GM18873 (cell line): ENCODE results near the gene POLR2C.
"Not testable (repeated sequence)": the region's sequence is repeated elsewhere in the genome, so short reads cannot be mapped to it uniquely, and the experiment has no call there.

Experiments
- ATAC-seq: cut with Tn5 transposase; IDR thresholded peaks from one replicate; pipeline ENCODE4 v1.9.1; 2021; ENCODE audit warnings: mild to moderate bottlenecking, moderate library complexity, moderate number of reproducible peaks; ENCODE audit not compliant: unreplicated experiment, low FRiP score

The POLR2C gene

GRCh38 chr16:57478396-57479204 lies 16.1 kb downstream of the POLR2C start:
- no peak for ATAC-seq

- no peak for ATAC-seq
These were observed 16.9 kb downstream of the POLR2C start for GRCh38 chr16:57479205-57479975.

DNA sequence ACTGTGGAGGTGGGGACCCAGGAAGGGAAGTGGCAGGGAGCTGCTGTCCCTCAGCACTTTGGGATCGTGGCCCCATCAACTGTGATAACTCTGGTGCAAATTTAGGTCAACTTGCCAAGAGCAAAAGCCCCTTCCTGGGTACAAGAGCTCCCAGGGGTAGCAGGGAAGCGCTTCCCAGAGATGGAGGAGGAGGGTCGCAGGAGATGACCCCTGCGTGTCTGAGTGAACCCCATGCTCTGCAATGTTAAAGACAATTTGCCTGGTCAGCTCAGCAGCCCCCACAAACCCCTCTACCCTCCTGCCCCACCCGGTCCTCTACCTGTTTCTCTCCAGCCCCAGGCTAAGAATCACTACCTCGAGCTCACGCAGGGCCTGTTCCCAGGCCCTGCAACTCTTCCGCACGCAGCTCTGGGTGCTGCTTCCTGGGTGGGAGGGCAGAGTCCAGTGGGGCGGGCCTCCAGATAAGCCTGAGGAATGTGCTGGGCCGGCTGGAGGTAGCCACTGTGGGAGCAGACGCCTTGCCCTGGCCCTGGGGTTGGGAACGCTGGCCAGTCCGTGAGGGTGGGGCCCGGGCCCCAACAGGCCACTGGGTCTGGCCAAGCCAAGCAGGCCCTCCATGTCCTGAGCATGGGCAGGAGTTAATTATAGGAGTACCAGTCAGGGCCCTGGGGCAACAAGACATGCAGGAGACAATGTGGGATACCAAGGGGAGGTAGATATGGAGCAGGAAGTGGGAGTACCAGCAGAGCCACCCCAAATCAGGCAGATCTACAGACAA lies 17.7 kb downstream of the POLR2C start:
- no peak for ATAC-seq

DNA sequence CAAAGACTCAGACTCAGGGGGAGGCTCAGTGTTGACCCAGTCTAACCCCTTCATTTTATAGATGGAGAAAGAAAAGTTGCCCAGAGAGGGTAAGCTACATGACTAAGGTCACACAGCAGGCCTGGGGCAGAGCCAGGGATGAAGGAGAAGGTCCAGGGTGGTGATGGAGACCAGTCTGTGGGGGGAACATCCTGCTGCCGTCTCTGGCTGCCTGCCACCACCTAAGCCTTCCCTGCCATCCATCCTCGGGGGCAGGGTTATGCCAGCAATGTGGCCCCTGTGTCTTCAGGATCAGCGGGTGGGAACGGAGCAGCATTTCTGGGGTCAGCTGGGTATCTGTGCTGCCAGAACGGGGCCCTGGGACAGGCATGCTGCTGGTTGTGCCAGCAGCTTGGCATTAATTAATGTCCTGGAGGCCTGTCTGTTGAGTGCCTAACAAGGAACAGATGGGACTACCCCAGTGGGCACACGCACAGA lies 18.3 kb downstream of the POLR2C start:
- ATAC-seq, result no peak

DNA sequence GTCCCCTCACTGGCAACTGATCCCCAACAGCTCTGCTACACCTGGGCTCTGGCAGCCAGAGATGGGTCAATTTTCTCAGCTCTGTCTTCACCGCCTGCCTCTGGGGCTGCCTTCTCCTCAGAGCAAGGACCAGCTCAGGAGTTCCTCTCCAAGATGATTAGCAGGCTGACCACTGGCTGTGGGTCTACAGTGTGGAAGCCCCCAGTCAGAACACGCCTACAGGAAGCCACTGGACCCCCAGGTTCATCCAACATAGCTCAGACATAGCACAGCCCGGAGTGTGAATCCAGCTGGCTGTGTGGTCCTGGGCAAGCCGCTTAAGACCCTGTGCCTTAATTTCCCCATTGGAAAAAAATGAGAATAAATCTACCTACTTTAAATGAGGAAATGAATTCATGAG lies 18.9 kb downstream of the POLR2C start:
- no peak for ATAC-seq

- no peak for ATAC-seq
These were observed 20.5 kb downstream of the POLR2C start for GRCh38 chr16:57482845-57483545.

GRCh38 chr16:57483725-57484514 lies 21.4 kb downstream of the POLR2C start:
- ATAC-seq, result no peak

DNA sequence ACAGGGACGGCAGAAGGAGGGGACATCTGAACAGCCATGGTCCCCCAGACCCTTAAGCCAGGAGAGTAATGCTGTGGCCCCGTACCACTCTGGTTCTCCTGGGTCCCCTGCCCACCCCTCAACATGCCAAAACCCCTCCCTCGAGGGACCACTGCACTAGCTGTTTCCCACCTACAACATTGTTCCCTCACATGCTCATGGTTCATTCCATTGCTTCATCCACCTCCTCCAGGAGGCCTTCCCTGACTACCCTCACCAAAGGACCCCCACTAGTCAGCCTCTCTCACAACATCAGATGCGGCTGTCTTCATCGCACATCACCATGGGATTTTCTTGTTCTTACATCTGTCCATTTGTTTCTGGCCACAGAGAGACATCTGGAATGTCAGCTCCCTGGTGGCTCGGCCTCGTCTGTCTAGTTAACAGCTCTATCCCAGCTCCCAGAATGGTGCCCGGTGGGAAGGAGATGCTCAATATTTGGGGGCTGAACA lies 22.1 kb downstream of the POLR2C start:
- ATAC-seq, result no peak

DNA sequence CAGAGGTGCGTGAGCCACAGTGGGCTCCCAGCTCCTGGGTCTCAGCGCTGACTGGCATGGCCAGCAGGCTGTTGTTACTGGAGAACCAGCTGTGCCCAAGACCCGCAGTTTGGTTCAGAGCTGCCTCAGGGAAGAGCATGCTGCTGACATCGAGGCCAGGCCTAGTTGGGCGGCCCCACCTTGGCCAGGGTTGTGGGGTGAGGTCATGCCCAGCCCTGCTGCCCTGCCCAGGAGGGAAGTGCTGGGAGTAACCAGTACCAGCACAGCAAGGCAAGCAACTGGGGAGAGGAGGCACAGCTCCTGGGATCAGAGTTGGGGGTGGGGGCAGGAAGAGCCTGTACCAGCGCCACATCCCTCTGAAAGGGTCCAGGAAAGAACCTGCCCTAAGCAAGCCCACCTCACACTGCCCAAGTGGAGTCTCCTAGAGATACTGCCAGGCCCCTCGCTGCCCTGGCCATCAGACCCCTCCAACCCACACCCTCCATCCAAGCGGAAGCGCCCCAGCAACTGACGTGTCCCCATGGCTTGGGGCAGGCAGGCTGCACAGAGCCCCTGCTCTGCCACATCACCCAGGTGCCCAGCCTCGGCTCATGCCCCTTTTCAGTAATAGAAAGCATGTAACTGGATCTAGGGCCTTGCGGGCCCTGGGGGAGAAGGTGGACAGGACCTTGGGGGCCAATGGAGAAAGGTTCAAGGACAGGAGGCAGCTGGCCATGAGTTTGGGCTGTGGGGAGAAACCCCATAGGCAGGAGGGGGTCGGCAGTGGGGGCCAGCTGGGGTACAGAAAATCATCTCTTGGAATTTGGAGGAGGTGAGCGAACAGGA lies 22.8 kb downstream of the POLR2C start:
- no peak for ATAC-seq

GRCh38 chr16:57485916-57486857 lies 23.7 kb downstream of the POLR2C start, which contains the start of gene DOK4:
TSS of gene DOK4 (minus strand) at chr16:57486493. CDS start at chr16:57479507, 6,986 bp downstream.
- no peak for ATAC-seq

GRCh38 chr16:57486858-57487834 lies 24.7 kb downstream of the POLR2C start:
- ATAC-seq, result no peak

GRCh38 chr16:57489229-57489628 lies 26.8 kb downstream of the POLR2C start:
- no peak for ATAC-seq

- no peak for ATAC-seq
These were observed 31.3 kb downstream of the POLR2C start for GRCh38 chr16:57493767-57494166.

GRCh38 chr16:57497121-57497520 lies 34.6 kb downstream of the POLR2C start:
- no peak for ATAC-seq

DNA sequence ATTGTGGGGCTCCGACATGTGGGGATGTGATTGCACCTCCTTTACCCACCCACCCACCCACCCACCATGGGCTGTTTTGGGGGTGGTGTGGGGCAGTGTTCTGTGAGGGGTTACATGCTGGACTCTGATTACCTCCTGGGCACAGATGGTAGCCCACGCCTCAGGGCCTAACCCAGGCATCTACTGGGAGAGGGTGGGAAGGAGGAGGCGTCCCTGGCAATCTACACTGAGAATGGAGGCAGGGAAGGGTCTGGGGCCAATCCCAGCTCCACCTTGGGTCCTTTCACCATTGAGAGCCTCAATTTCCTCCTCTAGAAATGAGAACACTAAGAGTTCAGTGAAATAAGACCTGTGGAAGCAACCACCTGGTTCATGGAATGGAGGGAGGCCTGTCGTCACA lies 35.6 kb downstream of the POLR2C start:
- ATAC-seq, result no peak

- ATAC-seq, result not testable (repeated sequence)
These were observed 37.5 kb downstream of the POLR2C start for GRCh38 chr16:57499941-57500340.
